Raji (cell line): Measurements from ENCODE around the gene SPDEF.

Experiments used
- POLR2A ChIP-seq: IDR thresholded peaks from 2 replicates; pipeline ENCODE4 v1.6.1; 2011; ENCODE audit warnings: low read depth, low read length, control low read depth; ENCODE audit not compliant: insufficient read depth

SPDEF gene

GRCh38 chr6:34514593-34515472, 41.3 kb downstream of the SPDEF start:
- no peak for TF ChIP-seq POLR2A

- no peak for TF ChIP-seq POLR2A
Measured at GRCh38 chr6:34514112-34514511, 42.0 kb downstream of the SPDEF start.

DNA sequence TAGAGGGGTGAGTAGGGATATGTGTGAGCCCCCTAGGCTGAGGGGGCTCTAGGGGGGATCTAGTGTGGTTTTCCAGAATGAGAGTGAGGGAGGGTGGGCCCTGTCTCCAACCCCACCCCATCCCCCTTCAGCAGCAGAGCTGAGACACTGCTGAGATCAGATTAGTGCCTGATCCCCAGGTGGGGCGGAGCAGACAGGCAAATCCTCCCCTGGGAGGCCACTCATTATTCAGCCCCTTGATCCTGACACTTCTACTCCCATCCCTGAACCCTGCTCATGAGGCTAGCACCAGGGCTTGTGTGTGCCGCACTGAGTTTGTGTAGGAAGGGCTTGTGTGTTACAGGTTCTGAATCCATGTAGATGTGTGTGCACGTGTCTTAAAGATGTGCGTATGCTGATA, 42.5 kb downstream of the SPDEF start:
- TF ChIP-seq POLR2A = no peak

DNA sequence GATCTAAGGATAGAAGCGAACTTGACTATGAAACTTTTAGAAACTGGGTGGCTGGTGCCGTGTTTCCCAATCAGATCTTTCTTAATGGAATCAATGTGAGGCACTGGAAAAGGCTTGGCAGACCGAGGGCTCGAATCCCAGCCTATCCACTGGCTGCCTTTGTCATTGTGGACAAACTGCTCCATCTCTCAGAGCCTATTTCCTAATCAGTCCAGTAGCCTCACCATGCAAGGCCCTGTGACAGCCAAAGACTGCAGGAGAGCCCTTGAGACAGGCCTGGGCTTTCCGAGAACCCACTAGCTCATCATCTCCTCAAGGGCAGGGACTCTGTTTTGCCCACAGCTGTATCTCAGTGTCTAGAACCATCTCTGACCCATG, 43.4 kb downstream of the SPDEF start:
- no peak for TF ChIP-seq POLR2A

- no peak for TF ChIP-seq POLR2A
Measured at GRCh38 chr6:34511915-34512737, 44.0 kb downstream of the SPDEF start.

GRCh38 chr6:34511214-34511914, 44.8 kb downstream of the SPDEF start:
- TF ChIP-seq POLR2A = no peak

GRCh38 chr6:34510299-34510698, 45.8 kb downstream of the SPDEF start:
- TF ChIP-seq POLR2A = no peak

DNA sequence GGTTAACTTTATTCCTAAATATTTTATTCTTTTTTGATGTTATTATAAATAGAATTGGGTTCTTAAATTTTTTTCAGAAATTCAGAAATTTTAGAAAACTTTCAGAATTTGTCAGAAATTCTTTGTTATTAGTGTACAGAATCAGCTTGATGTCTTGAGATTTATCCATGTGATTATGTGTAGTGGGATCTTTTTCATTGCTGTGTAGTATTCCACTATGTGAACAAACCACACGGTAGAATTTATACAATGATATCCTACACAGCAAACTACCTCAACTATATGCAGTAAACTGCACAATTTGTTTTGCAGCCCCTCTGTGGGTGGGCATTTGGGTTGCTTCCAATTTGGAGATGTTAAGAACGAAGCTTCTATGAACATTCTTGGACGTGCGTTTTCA, 46.3 kb downstream of the SPDEF start:
- TF ChIP-seq POLR2A = no peak

GRCh38 chr6:34508425-34508824, 47.7 kb downstream of the SPDEF start:
- no peak for TF ChIP-seq POLR2A

DNA sequence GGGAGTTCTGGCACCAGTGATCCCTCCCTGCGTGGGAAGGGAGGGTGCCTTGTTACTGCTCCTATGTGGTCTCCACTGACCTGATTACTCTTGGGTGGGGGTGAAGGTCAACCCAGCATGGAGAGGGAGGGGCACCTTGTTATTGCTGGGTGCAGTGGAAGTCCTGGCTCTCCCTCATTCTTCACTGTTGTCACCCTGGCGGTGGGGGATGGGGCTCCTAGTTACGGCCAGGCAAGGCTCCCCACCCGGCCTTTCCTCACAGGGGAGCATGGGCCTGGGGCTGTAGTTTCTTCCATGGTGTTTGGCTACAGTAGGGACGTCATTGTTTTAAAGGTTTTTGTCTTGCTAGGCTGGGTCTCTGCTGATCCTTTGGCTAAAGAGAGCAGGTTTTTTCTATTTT, 49.4 kb downstream of the SPDEF start:
- TF ChIP-seq POLR2A = no peak

DNA sequence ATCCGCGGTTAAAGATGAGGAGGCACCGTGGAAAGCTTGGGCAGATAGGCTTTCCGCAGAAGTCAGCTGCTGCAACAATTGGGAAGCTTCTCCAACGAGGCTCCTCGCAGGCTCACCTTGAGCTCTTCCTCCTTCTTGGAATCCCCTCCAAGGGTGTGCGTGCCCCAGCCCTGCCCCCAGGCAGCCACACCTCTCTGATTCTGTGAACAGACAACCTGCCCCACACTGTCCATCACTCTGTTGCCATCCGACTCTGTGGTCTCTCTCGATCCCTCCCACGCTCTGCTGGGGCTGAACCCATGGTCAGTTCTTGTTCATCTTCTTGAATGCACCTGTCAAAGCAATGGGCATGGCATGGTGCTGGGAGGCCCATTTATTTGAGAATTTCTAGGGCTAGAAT, 58.7 kb downstream of the SPDEF start:
- no peak for TF ChIP-seq POLR2A

DNA sequence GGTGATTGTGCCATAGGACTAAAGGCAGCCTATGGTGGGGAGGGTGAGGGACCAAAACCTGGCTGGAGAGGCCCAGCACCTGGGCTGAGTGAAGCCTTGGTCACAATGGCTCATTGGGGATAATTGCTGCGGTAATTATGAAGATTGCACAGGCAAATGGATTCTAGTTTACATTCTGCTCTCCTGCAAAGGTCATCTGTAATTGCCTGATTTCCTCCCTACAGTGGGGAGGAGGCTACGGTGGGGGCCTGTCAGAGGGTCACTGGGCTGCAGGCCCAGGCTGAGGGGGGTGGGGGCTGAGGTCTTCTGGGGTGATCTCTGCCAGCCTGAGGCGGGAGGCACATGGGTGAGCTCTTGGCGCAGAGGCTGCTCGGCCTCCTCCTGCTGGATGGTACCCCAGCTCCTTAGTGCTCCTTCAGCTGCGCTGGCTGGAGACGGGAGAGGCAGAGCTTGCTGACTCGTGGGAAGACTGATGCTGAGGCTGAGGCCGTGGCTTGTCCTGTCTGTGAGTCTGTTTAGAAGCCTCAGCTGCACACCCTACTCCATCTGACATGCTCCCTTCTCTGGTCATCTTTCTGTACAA, 59.9 kb downstream of the SPDEF start:
- TF ChIP-seq POLR2A = no peak

GRCh38 chr6:34494973-34495372, 61.2 kb downstream of the SPDEF start:
- TF ChIP-seq POLR2A = no peak

GRCh38 chr6:34493344-34493743, 62.8 kb downstream of the SPDEF start:
- TF ChIP-seq POLR2A = no peak

DNA sequence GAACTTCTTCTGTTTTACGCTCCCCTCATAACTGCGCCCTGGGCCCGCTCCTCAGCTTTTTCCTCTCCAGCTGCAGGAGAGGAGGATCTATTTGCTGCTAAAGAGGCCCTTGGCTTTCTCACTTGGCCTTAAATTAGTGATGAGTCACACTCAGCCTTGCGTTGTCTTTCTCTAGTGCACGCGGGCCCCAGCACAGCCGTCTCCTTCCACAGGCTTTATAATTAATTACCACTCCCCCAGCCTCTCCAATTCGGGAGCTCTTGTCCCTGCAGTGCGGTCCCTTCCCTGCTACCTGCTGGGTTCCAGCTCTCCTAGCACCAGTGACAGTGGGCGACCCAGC, 65.1 kb downstream of the SPDEF start:
- no peak for TF ChIP-seq POLR2A

GRCh38 chr6:34490390-34491090, 65.6 kb downstream of the SPDEF start:
- no peak for TF ChIP-seq POLR2A
